Thoracic aorta (tissue), 2 donors: ENCODE data around the gene TNS2. TPM values are rescaled to one million over a fixed set of nuclear protein-coding genes. Genes with fewer than 3 reads are reported as not detected.

ENCODE experiments used
- ATAC-seq: fragments of 150-250 bp; one replicate; pipeline ENCODE4 v1.8.0; 2017; ENCODE audit warnings: low read depth; ENCODE audit not compliant: insufficient number of reproducible peaks, low FRiP score
- DNase-seq: peaks from one replicate; pipeline ENCODE4 v3.0.0-alpha.2; 2020; ENCODE audit warnings: low spot score
- H3K27ac ChIP-seq, 2 donors: fragments of 200-600 bp; sonication (generic); 1 replicate in 1 of 2; 2 replicates in 1 of 2; pipeline ENCODE4 v1.5.1; 2016; ENCODE audit warnings: mild to moderate bottlenecking in 2 of 2, moderate library complexity in 2 of 2
- H3K27me3 ChIP-seq: fragments of 200-600 bp; sonication (generic); replicated peaks from 2 replicates; pipeline ENCODE4 v1.6.0; 2016; ENCODE audit warnings: mild to moderate bottlenecking; ENCODE audit not compliant: insufficient read depth
- H3K36me3 ChIP-seq: fragments of 200-600 bp; sonication (generic); one replicate; pipeline ENCODE4 v1.5.1; 2016
- H3K4me1 ChIP-seq, 2 donors: fragments of 200-600 bp; sonication (generic); 1 replicate in 1 of 2; 2 replicates in 1 of 2; pipeline versions ENCODE4 v1.5.1 to v1.6.0; 2016; ENCODE audit warnings: low read depth in 2 of 2, mild to moderate bottlenecking in 1 of 2; ENCODE audit not compliant: control insufficient read depth in 1 of 2
- H3K4me3 ChIP-seq: fragments of 200-600 bp; sonication (generic); 2 replicates; pipeline ENCODE4 v1.5.1; 2016; ENCODE audit warnings: mild to moderate bottlenecking
- H3K9me3 ChIP-seq: fragments of 200-600 bp; sonication (generic); 2 replicates; pipeline ENCODE4 v1.5.1; 2016
- total RNA-seq, 2 donors: library from RNA; depleted of rRNA; stranded (reverse); fragments of >200 nt; gene quantifications; one replicate each; pipeline versions ENCODE4 v1.1.0 to v1.2.3, GENCODE V29; 2016
- TF ChIP-seq, protein P1 (sequence below): fragments of 200-600 bp; sonication (generic); IDR thresholded peaks from one replicate; pipeline ENCODE4 v1.5.1; 2019; ENCODE audit warnings: antibody characterized with exemption

TNS2 gene
- total RNA-seq, 2 donors from 2014 or later: 292 to 307 TPM

- H3K27ac ChIP-seq: peak overlapping the region; percentile 50 to 84
- peaks cover 72% of the 10 kb centered on the region for H3K36me3 ChIP-seq
- H3K4me3 ChIP-seq: no peak overlapping the region
- no peaks in the 10 kb centered on the region for H3K27me3 ChIP-seq
- H3K9me3 ChIP-seq: no peaks in the 10 kb centered on the region
- TF ChIP-seq, protein P1, sequence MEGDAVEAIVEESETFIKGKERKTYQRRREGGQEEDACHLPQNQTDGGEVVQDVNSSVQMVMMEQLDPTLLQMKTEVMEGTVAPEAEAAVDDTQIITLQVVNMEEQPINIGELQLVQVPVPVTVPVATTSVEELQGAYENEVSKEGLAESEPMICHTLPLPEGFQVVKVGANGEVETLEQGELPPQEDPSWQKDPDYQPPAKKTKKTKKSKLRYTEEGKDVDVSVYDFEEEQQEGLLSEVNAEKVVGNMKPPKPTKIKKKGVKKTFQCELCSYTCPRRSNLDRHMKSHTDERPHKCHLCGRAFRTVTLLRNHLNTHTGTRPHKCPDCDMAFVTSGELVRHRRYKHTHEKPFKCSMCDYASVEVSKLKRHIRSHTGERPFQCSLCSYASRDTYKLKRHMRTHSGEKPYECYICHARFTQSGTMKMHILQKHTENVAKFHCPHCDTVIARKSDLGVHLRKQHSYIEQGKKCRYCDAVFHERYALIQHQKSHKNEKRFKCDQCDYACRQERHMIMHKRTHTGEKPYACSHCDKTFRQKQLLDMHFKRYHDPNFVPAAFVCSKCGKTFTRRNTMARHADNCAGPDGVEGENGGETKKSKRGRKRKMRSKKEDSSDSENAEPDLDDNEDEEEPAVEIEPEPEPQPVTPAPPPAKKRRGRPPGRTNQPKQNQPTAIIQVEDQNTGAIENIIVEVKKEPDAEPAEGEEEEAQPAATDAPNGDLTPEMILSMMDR: no peak
- H3K4me1 ChIP-seq: peaks cover 22 to 75% of the 10 kb centered on the region in 2 donors
- no peak for ATAC-seq
- DNase-seq: no peak
Observed at GRCh38 chr12:53062011-53062961, 12.4 kb downstream of the TNS2 start.

- H3K4me3 ChIP-seq: no peak overlapping the region
- peaks cover 64% of the 10 kb centered on the region for H3K36me3 ChIP-seq
- peaks cover 22 to 79% of the 10 kb centered on the region in 2 donors for H3K4me1 ChIP-seq
- peak overlapping the region; percentile 78 to 84 for H3K27ac ChIP-seq
- DNase-seq (no peak), ATAC-seq (no peak)
- TF ChIP-seq, protein P1: no peak
- no peaks in the 10 kb centered on the region for H3K9me3 ChIP-seq
- no peaks in the 10 kb centered on the region for H3K27me3 ChIP-seq
Observed at GRCh38 chr12:53062977-53063707, 13.3 kb downstream of the TNS2 start.

DNA sequence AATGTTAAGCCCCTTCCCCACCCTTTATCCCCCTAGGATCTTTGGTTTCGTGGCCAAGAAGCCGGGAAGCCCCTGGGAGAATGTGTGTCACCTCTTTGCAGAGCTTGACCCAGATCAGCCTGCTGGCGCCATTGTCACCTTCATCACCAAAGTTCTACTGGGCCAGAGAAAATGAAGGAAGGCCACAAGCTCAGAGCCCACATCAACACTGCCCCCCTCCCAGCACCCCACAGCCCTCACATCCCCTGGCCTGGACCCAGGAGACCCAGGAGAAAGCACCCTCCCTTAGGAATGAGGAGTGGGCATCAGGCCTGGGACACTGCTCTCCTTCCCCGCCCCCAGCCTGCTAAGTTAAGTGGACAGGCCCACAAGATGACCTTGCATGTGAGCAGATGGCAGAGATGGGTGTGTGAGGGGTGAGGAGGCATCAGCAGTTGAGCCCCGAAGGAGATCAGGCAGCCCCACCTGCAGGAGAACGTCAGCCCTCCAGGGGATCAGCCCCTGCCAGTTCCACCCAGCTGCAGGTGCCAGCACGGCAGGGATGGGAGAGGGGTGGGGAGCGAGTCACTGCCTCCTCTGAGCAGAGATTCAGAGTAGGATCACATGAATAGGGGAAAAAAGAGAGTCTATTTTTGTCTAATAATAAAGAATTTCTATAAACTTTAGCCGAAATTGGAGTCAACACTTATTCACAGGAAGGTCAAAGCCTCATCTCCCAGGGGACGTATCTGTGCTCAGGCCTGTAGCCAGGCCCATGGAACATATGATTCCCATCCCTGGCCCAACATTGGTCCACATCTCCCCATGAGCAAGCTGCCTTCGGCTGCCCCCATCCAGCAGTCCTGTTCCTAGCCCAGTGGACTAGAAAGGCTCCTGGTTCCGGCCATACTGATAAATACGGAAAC, 14.1 kb downstream of the TNS2 start:
- Histone ChIP-seq H3K4me1 (peaks cover 22 to 84% of the 10 kb centered on the region in 2 donors), H3K27ac (peak overlapping the region; percentile 78 to 83), H3K27me3 (no peaks in the 10 kb centered on the region), H3K4me3 (no peak overlapping the region), H3K9me3 (no peaks in the 10 kb centered on the region), H3K36me3 (peaks cover 56% of the 10 kb centered on the region)
- DNase-seq (no peak), ATAC-seq (peak; percentile 25)
- TF ChIP-seq, protein P1: no peak

DNA sequence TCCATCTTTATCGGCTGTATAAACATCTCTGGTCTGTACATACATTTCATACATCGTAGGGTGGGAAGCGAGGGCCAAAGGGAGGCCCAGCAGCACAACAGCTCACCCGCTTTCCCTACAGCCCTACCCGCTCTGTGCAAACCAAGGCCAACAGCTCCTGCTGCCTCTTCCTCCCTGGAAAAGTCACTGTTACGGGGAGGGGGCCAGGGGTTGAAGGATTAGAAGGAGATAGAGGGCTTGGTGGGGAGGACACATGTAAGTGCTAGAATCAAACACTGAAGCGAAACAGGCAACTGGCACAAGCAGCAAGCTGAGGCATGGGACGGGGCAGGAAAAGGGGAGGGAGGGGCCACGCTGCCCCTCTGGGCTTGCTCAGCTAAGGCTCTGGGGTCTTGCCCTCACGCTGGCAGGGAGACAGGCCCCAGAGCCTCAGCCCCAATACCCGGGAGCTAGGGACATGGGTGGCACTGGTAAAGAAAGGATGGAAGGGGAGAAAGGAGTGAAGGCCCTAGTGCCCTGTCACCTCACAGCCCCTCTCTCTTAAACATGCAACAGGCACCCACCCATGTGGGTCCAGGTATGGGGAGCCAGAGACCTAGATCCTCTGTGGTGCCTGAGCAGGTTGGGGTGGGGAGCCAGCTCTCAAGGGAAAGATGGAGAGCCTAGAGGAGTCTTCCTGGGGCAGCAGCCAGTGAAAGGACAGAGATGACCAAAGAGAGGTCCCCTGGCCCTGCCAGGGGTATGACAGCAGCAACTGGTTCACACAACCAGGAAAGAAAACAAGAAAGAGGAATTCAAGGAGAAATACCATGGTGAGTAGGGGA, 15.0 kb downstream of the TNS2 start:
- no peak for DNase-seq

More for the DNA sequence above, 15.0 kb downstream of the TNS2 start:
- no peak for ATAC-seq
- Histone ChIP-seq H3K36me3 (peaks cover 48% of the 10 kb centered on the region), H3K27me3 (no peaks in the 10 kb centered on the region), H3K4me3 (no peak overlapping the region), H3K4me1 (peaks cover 22 to 88% of the 10 kb centered on the region in 2 donors), H3K9me3 (no peaks in the 10 kb centered on the region), H3K27ac (peak overlapping the region; percentile 78 to 83)
- TF ChIP-seq, protein P1: no peak
